Measurements from ENCODE around the gene E2F3.

E2F3 gene

GRCh38 chr6:20497216-20498040 is 95.7 kb downstream of the E2F3 start:
- CTCF ChIA-PET: interaction anchor here (0.6 to 0.8 kb wide), 2 partner anchors 101 to 202 kb away, joined by 3 read pairs; no protein-coding TSS in a partner anchor
- Histone ChIP-seq H3K27ac (ENCODE audit: extremely low read depth, low read depth, low read length) (no peak overlapping the region), H3K9me3 (ENCODE audit: control insufficient read depth, insufficient read depth, low read depth, low read length) (no peaks in the 10 kb centered on the region), H3K36me3 (ENCODE audit: control insufficient read depth in 2 of 2, insufficient read depth in 1 of 2, low read length in 2 of 2) (peaks cover 0 to 9% of the 10 kb centered on the region in 2 experiments; a peak in 2 of 3 replicates), H3K4me1 (ENCODE audit: control insufficient read depth, insufficient read depth, low read length) (no peaks in the 10 kb centered on the region), H3K4me3 (ENCODE audit: low read depth, low read length) (no peak overlapping the region)
- TF ChIP-seq ZBTB17 (tag by site-specific recombination; IDR thresholded peaks at IDR 0.05) (peak; percentile 27; the same call in 1 of the 2 replicates), ZNF639 (tag by site-specific recombination; IDR thresholded peaks at IDR 0.05) (no peak)
- POLR2A ChIA-PET: interaction anchor here (0.5 to 0.6 kb wide), 2 partner anchors 54 to 95 kb away, joined by 5 read pairs; no protein-coding TSS in a partner anchor

- Histone ChIP-seq H3K27ac (ENCODE audit: extremely low read depth, low read depth, low read length) (no peak overlapping the region), H3K4me3 (ENCODE audit: low read depth, low read length) (no peak overlapping the region), H3K36me3 (ENCODE audit: control insufficient read depth in 2 of 2, insufficient read depth in 1 of 2, low read length in 2 of 2) (peaks cover 0 to 4% of the 10 kb centered on the region in 2 experiments; a peak in 2 of 3 replicates), H3K4me1 (ENCODE audit: control insufficient read depth, insufficient read depth, low read length) (no peaks in the 10 kb centered on the region), H3K9me3 (ENCODE audit: control insufficient read depth, insufficient read depth, low read depth, low read length) (no peaks in the 10 kb centered on the region)
- ChIA-PET CTCF (no interaction called here), POLR2A (interaction anchor here (0.5 to 0.6 kb wide), 2 partner anchors 53 to 95 kb away, joined by 5 read pairs; no protein-coding TSS in a partner anchor)
- TF ChIP-seq ZNF292 (tag by site-specific recombination; IDR thresholded peaks at IDR 0.05; ENCODE audit: borderline replicate concordance, low read depth) (no peak), ZNF280D (tag by site-specific recombination; IDR thresholded peaks at IDR 0.05) (no peak), PRDM4 (tag by site-specific recombination; IDR thresholded peaks at IDR 0.05) (no peak)
Measured at GRCh38 chr6:20498041-20498385, 96.3 kb downstream of the E2F3 start.

GRCh38 chr6:20509212-20509611 is 107.5 kb downstream of the E2F3 start:
- H3K4me3 ChIP-seq (ENCODE audit: low read depth, low read length): no peak overlapping the region
- TF ChIP-seq ZNF561 (tag by site-specific recombination; IDR thresholded peaks at IDR 0.05; ENCODE audit: borderline replicate concordance) (no peak), ZNF202 (tag by site-specific recombination; IDR thresholded peaks at IDR 0.05; ENCODE audit: borderline replicate concordance) (no peak), OSR2 (tag by site-specific recombination; IDR thresholded peaks at IDR 0.05) (peak; percentile 25; the same call in 1 of the 2 replicates), ZNF660 (tag by site-specific recombination; IDR thresholded peaks at IDR 0.05) (no peak), ZNF677 (tag by site-specific recombination; IDR thresholded peaks at IDR 0.05) (no peak), ZNF792 (tag by site-specific recombination; IDR thresholded peaks at IDR 0.05) (no peak), HOXD13 (CRISPR knock-in tag; IDR thresholded peaks at IDR 0.05; ENCODE audit: borderline replicate concordance) (no peak), ZBTB7A (tag by site-specific recombination; IDR thresholded peaks at IDR 0.05; ENCODE audit: low read depth) (no peak), ZBTB17 (tag by site-specific recombination; IDR thresholded peaks at IDR 0.05) (peak; percentile 23; the same call in 1 of the 2 replicates), ZSCAN16 (tag by site-specific recombination; IDR thresholded peaks at IDR 0.05) (no peak), PRDM6 (tag by site-specific recombination; IDR thresholded peaks at IDR 0.05) (peak; percentile 28; the same call in 1 of the 2 replicates), PRDM4 (tag by site-specific recombination; IDR thresholded peaks at IDR 0.05) (no peak)
- no peak overlapping the region for H3K27ac ChIP-seq (ENCODE audit: extremely low read depth, low read depth, low read length)
- ChIA-PET POLR2A (interaction anchor here (0.6 kb wide), 1 partner anchor 239 kb away, joined by 7 read pairs; no protein-coding TSS in a partner anchor), CTCF (interaction anchor here (0.6 to 0.7 kb wide), 3 partner anchors 12 to 202 kb away, joined by 3 read pairs; no protein-coding TSS in a partner anchor)
- no peaks in the 10 kb centered on the region for H3K9me3 ChIP-seq (ENCODE audit: control insufficient read depth, insufficient read depth, low read depth, low read length)
- no peaks in the 10 kb centered on the region for H3K36me3 ChIP-seq (ENCODE audit: control insufficient read depth in 2 of 2, insufficient read depth in 1 of 2, low read length in 2 of 2)
- no peaks in the 10 kb centered on the region; the same call in 1 of the 2 replicates for H3K4me1 ChIP-seq (ENCODE audit: control insufficient read depth, insufficient read depth, low read length)
